Heart right ventricle (tissue), 16 donors: ENCODE measurements around the gene EME1. TPM values are rescaled to one million over a fixed set of nuclear protein-coding genes. Genes with fewer than 3 reads are reported as not detected.
A peak's percentile ranks its signal among the peaks of the same experiment; 100 is the strongest.

Source experiments
- ATAC-seq, 8 donors: fragments of 200-7000 bp; cut with Tn5 transposase; one replicate each; pipeline ENCODE4 v1.9.1; 2020; ENCODE audit warnings: mild to moderate bottlenecking in 8 of 8, moderate library complexity in 8 of 8, moderate number of reproducible peaks in 1 of 8
- DNase-seq, 2 donors: peaks; one replicate each; pipeline ENCODE4 v3.0.0-alpha.2; 2020
- H3K27ac ChIP-seq, 10 donors: fragments of 200-600 bp; sonication (generic) in 2 of 10; one replicate each; pipeline versions ENCODE4 v1.5.0 to v1.8.0; 2020 to 2022; ENCODE audit warnings: mild to moderate bottlenecking in 3 of 10
- H3K27me3 ChIP-seq, 7 donors: fragments of 200-600 bp; one replicate each; pipeline ENCODE4 v1.8.0; 2021 to 2022; ENCODE audit warnings: mild to moderate bottlenecking in 2 of 7
- H3K36me3 ChIP-seq, 9 donors: fragments of 200-600 bp; sonication (generic) in 1 of 9; one replicate each; pipeline versions ENCODE4 v1.5.0 to v1.8.0; 2020 to 2022; ENCODE audit warnings: mild to moderate bottlenecking in 2 of 9
- H3K4me1 ChIP-seq, 9 donors: fragments of 200-600 bp; sonication (generic) in 1 of 9; one replicate each; pipeline versions ENCODE4 v1.5.0 to v1.8.0; 2020 to 2022; ENCODE audit warnings: mild to moderate bottlenecking in 4 of 9
- H3K4me3 ChIP-seq, 10 donors: fragments of 200-600 bp; sonication (generic) in 2 of 10; one replicate each; pipeline versions ENCODE4 v1.5.0 to v1.8.0; 2020 to 2022; ENCODE audit warnings: mild to moderate bottlenecking in 7 of 10, moderate library complexity in 2 of 10
- H3K9me3 ChIP-seq, 11 donors: fragments of 200-600 bp in 10 of 11; sonication (generic) in 2 of 11; one replicate each; pipeline versions ENCODE4 v1.5.0 to v1.8.0; 2013 to 2022; ENCODE audit warnings: mild to moderate bottlenecking in 2 of 11, control low read depth in 1 of 11, moderate library complexity in 1 of 11
- CTCF ChIP-seq, 9 donors: fragments of 200-600 bp; sonication (generic) in 2 of 9; IDR thresholded peaks; one replicate each; pipeline versions ENCODE4 v1.5.0 to v1.8.0; 2021 to 2022; ENCODE audit warnings: antibody characterized with exemption in 9 of 9, mild to moderate bottlenecking in 5 of 9, moderate library complexity in 1 of 9
- WGBS, 2 donors: extraction: QIAGEN DNeasy Blood & Tissue Kit; methylation state at CpG; one replicate each; pipeline ENCODE4 v1.1.7; 2013; ENCODE audit warnings: inconsistent platforms in 1 of 2; 5-methylcytosine and 5-hydroxymethylcytosine counted together
- intact Hi-C, 10 donors: fragments of 100-400 bp; cut with DNase I; formaldehyde crosslinking; loops; one replicate each; pipeline versions ENCODE4 v1.11.1 to v1.14.2; 2022
- polyA plus RNA-seq, 2 donors: library from polyadenylated mRNA; stranded (reverse); fragments of 200-250 nt; gene quantifications; one replicate each; pipeline ENCODE4 v1.2.3, GENCODE V29; 2013
- total RNA-seq, 10 donors: library from RNA; stranded (reverse); fragmentation: NEBNext Ultra II Directional in 3 of 10; extraction: Animal tissue kit (Norgen Biotek cat#: 25700) in 3 of 10; gene quantifications; one replicate each; pipeline versions ENCODE4 v1.2.1 to v1.2.4, GENCODE V29; 2021 to 2023
- donor health status: Arrhythmogenic right ventricular cardiomyopathy.
- donor health status: ischemic (EF 13 %, LVEDD 7.1; RV severe dilation, severe dysfunction).
- donor health status: healthy with polysubstance abuse.
- donor health status: DM: no; HTN: yes; CAD: no.
- donor health status: DM: no; HTN: no; CAD: no.
- donor health status: ischemic (EF 25% LVEDD 6.9; RV normal size, moderate dysfunction).
- donor health status: ischemic (EF 25% LVEDD 5.7; RV mildly dilated, moderate dysfunction).
- donor health status: healthy.
- donor health status: DM: yes; HTN: yes; CAD: no.
- donor health status: Ischemic cardiomyopathy.
- donor health status: ischemic (EF 35%, LVEDD 5.7; RV mildly dilated, moderate dysfunction).
- donor health status: nonischemic (EF 11% LVEDD 7.7; RV severe dilation, severe dysfunction).
- donor health status: DM: yes; HTN: yes; CAD: no.
- donor health status: PGD.
- donor health status: ischemic (EF 29% LVEDD 5.4; RV normal size, mild dysfunction).
- donor health status: nonischemic (EF 23%, LVEDD 6.1; RV moderate dilation, normal function).

EME1 gene
- total and polyA plus RNA-seq, 12 donors, result 0.20 to 1.8 (median 0.54) TPM

DNA sequence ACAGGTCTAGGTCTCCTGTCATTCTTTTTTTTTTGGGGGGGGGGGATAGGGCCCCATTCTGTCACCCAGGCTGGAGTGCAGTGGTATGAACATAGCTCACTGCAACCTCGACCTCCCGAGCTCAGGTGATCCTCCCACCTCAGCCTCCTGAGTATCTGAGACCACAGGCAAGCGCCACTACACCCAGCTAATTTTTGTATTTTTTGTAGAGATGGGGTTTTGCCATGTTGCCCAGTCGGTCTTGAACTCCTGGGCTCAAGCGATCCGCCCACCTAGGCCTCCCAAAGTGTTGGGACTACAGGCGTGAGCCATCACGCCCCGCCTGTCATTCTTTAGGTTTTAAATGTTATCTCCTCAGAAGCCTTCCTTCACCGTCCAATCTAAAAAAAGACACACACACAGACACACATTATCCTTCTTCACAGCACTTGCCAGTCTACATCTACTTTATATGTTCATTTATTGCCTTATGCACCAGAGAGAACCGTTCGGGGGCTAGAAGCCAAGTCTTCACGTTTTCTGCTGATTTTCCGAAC is 739 bp upstream of the EME1 start:
- 19 to 20% methylated on average over 14 of the region's 14 CpGs for WGBS, 2 donors
- Histone ChIP-seq H3K4me3 (peak overlapping the region; percentile 44 to 89 (median 76)), H3K36me3 (peaks cover 0 to 39% (median 32%) of the 10 kb centered on the region in 9 donors), H3K9me3 (no peaks in the 10 kb centered on the region), H3K27me3 (no peaks in the 10 kb centered on the region), H3K4me1 (peaks cover 0 to 22% (median 19%) of the 10 kb centered on the region in 9 donors), H3K27ac (peak overlapping the region; percentile 82 to 98 (median 96))
- ATAC-seq (peak in 2 of 8 donors; percentile 6 to 8), DNase-seq (no peak)
- TF ChIP-seq CTCF (IDR thresholded peaks at IDR 0.05), result no peak
- intact Hi-C loops, result no loop called here

DNA sequence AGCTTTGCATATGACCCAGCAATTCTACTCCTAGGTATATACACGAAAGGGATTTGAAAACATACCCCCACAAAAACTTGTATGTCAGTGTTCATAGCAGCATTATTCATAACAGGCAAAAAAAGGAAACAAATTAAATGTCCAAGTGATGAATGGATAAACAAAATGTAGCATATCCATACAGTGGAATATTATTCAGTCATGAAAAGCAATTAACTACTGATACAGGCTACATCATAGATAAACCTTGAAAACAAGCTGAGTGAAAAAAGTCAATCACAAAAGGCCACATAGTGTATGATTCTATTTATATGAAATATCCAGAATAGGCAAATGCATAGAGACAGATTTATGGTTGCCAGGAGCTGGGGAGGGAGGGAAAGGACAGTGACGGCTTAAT is 676 bp downstream of the EME1 start:
- Histone ChIP-seq H3K27ac (peak overlapping the region in 1 of 10 donors; percentile 96), H3K9me3 (no peaks in the 10 kb centered on the region), H3K4me1 (peaks cover 0 to 22% (median 19%) of the 10 kb centered on the region in 9 donors), H3K27me3 (no peaks in the 10 kb centered on the region), H3K36me3 (peaks cover 0 to 25% (median 18%) of the 10 kb centered on the region in 9 donors), H3K4me3 (peak overlapping the region in 2 of 10 donors; percentile 58 to 76)
- intact Hi-C loops, result no loop called here
- DNase-seq, result no peak
- ATAC-seq, result no peak
- TF ChIP-seq CTCF (IDR thresholded peaks at IDR 0.05), result no peak
- WGBS, 2 donors, result 84 to 89% methylated on average over 2 of the region's 2 CpGs

GRCh38 chr17:50375858-50376538 is 3.0 kb downstream of the EME1 start:
- peaks cover 0 to 24% (median 0%) of the 10 kb centered on the region in 9 donors for H3K36me3 ChIP-seq
- no peak for ATAC-seq
- no peak for DNase-seq
- TF ChIP-seq CTCF (IDR thresholded peaks at IDR 0.05), result no peak
- H3K4me3 ChIP-seq, result no peak overlapping the region
- intact Hi-C loops, result no loop called here
- no peaks in the 10 kb centered on the region for H3K9me3 ChIP-seq
- 76 to 77% methylated on average over 5 of the region's 5 CpGs for WGBS, 2 donors
- no peak overlapping the region for H3K27ac ChIP-seq
- no peaks in the 10 kb centered on the region for H3K27me3 ChIP-seq
- H3K4me1 ChIP-seq, result peaks cover 0 to 27% (median 19%) of the 10 kb centered on the region in 9 donors

DNA sequence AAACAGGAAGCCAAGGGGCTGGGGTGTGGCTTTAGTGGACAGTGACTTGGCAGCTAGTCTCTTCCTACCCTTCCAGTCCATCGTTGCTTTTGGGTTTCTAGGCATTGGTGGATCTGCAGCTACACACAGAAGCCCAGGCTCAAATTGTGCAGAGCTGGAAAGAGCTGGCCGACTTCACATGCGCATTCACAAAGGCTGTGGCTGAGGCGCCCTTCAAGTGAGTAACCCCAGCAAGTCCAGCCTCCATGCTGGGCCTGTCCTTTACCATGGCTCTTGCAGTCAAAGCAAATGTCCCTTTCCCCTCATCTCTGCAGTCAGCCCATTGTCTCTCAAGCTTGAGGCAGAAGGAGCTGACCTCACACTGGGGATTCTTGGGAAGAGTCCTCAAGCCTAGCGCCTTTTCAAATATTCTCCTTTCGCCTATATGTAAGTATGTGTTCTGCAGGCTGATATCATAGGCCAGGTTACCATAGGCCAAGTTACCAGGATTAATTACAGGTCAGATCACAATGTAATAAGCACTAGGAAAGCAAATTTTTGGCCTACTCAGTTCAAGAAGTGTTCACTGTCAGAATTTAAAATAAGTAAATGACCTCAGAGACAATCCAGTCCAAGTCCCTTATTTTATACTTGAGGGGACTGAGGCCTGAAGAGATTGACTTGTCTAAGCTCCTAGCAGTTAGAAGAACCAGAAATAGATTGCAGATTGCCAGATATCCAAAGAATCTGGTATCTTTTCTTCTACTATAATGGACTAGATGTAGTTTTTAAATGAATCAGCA is 6.5 kb downstream of the EME1 start:
- Histone ChIP-seq H3K4me3 (no peak overlapping the region), H3K27ac (no peak overlapping the region), H3K9me3 (no peaks in the 10 kb centered on the region), H3K27me3 (no peaks in the 10 kb centered on the region), H3K4me1 (peaks cover 0 to 14% (median 0%) of the 10 kb centered on the region in 9 donors), H3K36me3 (peaks cover 0 to 58% (median 24%) of the 10 kb centered on the region in 9 donors)
- 93% methylated on average over 6 of the region's 6 CpGs for WGBS, 2 donors
- TF ChIP-seq CTCF (IDR thresholded peaks at IDR 0.05), result no peak
- ATAC-seq (no peak), DNase-seq (no peak)
- intact Hi-C loops, result no loop called here
